Stomach (tissue), 9 donors: ENCODE measurements around the gene PPP2R3B. TPM values are rescaled to one million over a fixed set of nuclear protein-coding genes. Genes with fewer than 3 reads are reported as not detected.

Experiments
- DNase-seq, 2 donors: peaks; one replicate each; pipeline versions ENCODE4 v3.0.0 to v3.0.0-alpha.2; 2013 to 2019
- H3K27ac ChIP-seq, 5 donors: fragments of 200-600 bp in 4 of 5; sonication (generic) in 4 of 5; one replicate each; pipeline ENCODE4 v1.5.1; 2013 to 2019; ENCODE audit warnings: mild to moderate bottlenecking in 1 of 5, moderate library complexity in 1 of 5
- H3K27me3 ChIP-seq, 3 donors: fragments of 200-600 bp; sonication (generic); one replicate each; pipeline ENCODE4 v1.5.1; 2017 to 2019; ENCODE audit warnings: mixed run types in 1 of 3
- H3K36me3 ChIP-seq, 4 donors: fragments of 200-600 bp; sonication (generic); 1 replicate in 3 of 4; 2 replicates in 1 of 4; pipeline ENCODE4 v1.5.1; 2016 to 2019
- H3K4me1 ChIP-seq, 4 donors: fragments of 200-600 bp; sonication (generic); one replicate each; pipeline ENCODE4 v1.5.1; 2016 to 2019
- H3K4me3 ChIP-seq, 4 donors: fragments of 200-600 bp; sonication (generic) in 3 of 4; one replicate each; pipeline ENCODE4 v1.5.1; 2016 to 2019; ENCODE audit warnings: mild to moderate bottlenecking in 1 of 4
- H3K9me3 ChIP-seq, 4 donors: fragments of 200-600 bp; sonication (generic); one replicate each; pipeline ENCODE4 v1.5.1; 2016 to 2019
- CTCF ChIP-seq, 7 experiments: fragments of 450-650 bp in 4 of 7; fragments of 200-600 bp in 3 of 7; sonication (generic) in 3 of 7; IDR thresholded peaks; one replicate each; pipeline ENCODE4 v1.5.1; 2016 to 2019; ENCODE audit warnings: antibody characterized with exemption in 7 of 7, control low read depth in 2 of 7, mild to moderate bottlenecking in 1 of 7
- EP300 ChIP-seq: sonication (generic); formaldehyde crosslinking; IDR thresholded peaks from one replicate; pipeline ENCODE4 v1.6.1; 2017; ENCODE audit warnings: antibody characterized with exemption
- POLR2A ChIP-seq, 4 donors: fragments of 450-650 bp; IDR thresholded peaks; one replicate each; pipeline ENCODE4 v1.6.1; 2016; ENCODE audit warnings: antibody characterized with exemption in 4 of 4, control low read depth in 2 of 4, mild to moderate bottlenecking in 1 of 4, moderate library complexity in 1 of 4
- POLR2AphosphoS5 ChIP-seq, 3 donors: sonication (generic); formaldehyde crosslinking; IDR thresholded peaks; one replicate each; pipeline ENCODE4 v1.6.1; 2016; ENCODE audit warnings: antibody characterized with exemption in 3 of 3
- WGBS, 5 donors: extraction: QIAGEN DNeasy Blood & Tissue Kit in 3 of 5; methylation state at CpG; one replicate each; pipeline versions ENCODE4 v1.1.5 to v1.1.7; 2013 to 2018; 5-methylcytosine and 5-hydroxymethylcytosine counted together
- intact Hi-C: fragments of 100-400 bp; cut with DNase I; formaldehyde crosslinking; loops from one replicate; pipeline ENCODE4 v1.15.1; 2023; ENCODE audit warnings: low total_unique reads
- polyA plus RNA-seq, 3 donors: library from polyadenylated mRNA; stranded (reverse); fragments of 200-250 nt; gene quantifications; one replicate each; pipeline ENCODE4 v1.2.3, GENCODE V29; 2013
- total RNA-seq, 5 donors: library from RNA; depleted of rRNA; stranded (reverse); fragments of >200 nt; gene quantifications; one replicate each; pipeline versions ENCODE4 v1.1.0 to v1.2.3, GENCODE V29; 2014 to 2016
- donor health status: healthy with polysubstance abuse.
- donor health status: Bipolar disorder and iron deficiency.
- donor health status: healthy.

Gene PPP2R3B
- total and polyA plus RNA-seq, 8 donors, result 5.3 to 31.7 (median 15.0) TPM

DNA sequence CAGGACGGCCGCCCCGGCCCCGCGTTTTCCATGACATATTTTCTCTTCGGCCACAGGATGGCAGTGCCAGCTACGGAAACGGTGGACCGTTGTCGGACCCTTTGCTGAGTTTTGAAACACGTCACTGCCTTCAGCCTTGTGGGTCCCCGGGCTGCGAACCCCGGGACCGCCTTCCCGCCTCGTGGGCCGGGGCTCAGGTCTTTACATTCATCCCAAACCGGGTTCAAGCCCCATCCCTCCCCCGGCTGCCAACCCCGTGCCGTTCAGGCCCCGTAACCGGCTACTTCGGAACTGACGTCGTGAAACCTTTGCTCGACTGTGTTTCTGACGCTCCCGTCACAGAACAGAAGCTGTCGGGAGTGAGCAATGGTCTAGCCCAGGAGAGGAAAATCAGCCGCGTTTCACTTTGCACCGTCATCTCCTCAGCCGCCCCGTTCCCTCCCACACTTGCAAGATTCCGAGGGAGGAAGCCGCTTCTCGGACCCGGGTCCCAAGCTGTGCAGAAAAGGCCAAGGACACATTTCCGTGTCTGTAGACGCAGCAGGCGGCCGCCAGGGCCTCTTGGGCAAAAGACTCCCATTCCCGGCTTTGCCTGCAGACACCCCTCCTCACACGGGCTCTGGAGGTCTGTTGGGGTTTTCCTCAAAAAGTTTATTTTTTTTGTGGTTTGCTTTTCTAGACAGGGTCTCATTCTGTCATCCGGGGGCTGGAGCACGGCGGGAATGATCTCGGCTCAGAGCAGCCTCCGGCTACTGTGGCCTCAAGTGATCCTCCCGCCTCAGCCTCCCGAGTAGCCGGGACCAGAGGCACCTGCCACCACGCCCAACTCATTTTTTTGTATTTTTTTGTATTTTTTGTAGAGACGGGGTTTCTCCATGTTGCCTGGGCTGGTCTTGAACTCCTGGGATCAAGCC is 41.4 kb upstream of the PPP2R3B start:
- Histone ChIP-seq H3K4me1 (peaks cover 0 to 6% (median 0%) of the 10 kb centered on the region in 4 donors), H3K36me3 (no peaks in the 10 kb centered on the region), H3K27me3 (peaks cover 0 to 49% (median 11%) of the 10 kb centered on the region in 3 donors), H3K9me3 (peaks cover 0 to 20% (median 6%) of the 10 kb centered on the region in 4 donors), H3K27ac (no peak overlapping the region), H3K4me3 (peak overlapping the region in 1 of 4 donors; percentile 16)
- intact Hi-C loops, result no loop called here
- no peak for TF ChIP-seq POLR2AphosphoS5 (IDR thresholded peaks at IDR 0.05)
- no peak for TF ChIP-seq POLR2A (IDR thresholded peaks at IDR 0.05)
- TF ChIP-seq CTCF (IDR thresholded peaks at IDR 0.05), result no peak
- no peak for TF ChIP-seq EP300
- peak in 1 of 2 donors; percentile 26 for DNase-seq
- 17 to 24% (median 20%) methylated on average over 49 to 56 of the region's 56 CpGs for WGBS, 5 donors

- WGBS, 5 donors, result 79 to 82% (median 80%) methylated on average over 14 of the region's 14 CpGs
- intact Hi-C loops, result no loop called here
- Histone ChIP-seq H3K4me3 (no peak overlapping the region), H3K9me3 (peaks cover 0 to 20% (median 6%) of the 10 kb centered on the region in 4 donors), H3K27ac (no peak overlapping the region), H3K27me3 (peaks cover 0 to 49% (median 11%) of the 10 kb centered on the region in 3 donors), H3K36me3 (no peaks in the 10 kb centered on the region), H3K4me1 (peaks cover 0 to 6% (median 0%) of the 10 kb centered on the region in 4 donors)
- TF ChIP-seq EP300 (no peak), CTCF (IDR thresholded peaks at IDR 0.05) (no peak), POLR2AphosphoS5 (IDR thresholded peaks at IDR 0.05) (no peak), POLR2A (IDR thresholded peaks at IDR 0.05) (no peak)
- no peak for DNase-seq
Observed at GRCh38 chrX:426881-427280, 40.2 kb upstream of the PPP2R3B start.

DNA sequence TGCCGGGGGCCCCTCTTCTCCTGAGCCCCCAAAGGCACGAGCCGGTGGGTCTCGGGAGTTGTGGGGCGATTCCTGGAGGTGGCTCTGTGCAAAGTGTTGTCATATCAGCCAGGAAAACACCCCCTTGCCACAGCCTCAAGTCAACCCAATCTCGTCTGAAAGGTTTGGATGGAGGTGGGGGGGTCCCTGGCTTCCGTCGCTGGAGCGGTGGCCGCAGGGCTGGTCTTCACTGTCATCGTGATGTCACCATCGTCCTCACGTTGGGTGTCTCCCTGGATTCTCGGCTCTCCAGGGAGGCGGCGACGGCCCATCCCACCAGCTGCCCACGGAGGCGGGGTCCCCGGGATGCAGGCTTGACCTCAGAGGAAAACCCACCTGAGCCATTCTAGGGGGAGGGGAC is 38.3 kb upstream of the PPP2R3B start:
- Histone ChIP-seq H3K4me1 (peaks cover 0 to 6% (median 0%) of the 10 kb centered on the region in 4 donors), H3K27me3 (peaks cover 0 to 46% (median 11%) of the 10 kb centered on the region in 3 donors), H3K4me3 (no peak overlapping the region), H3K27ac (no peak overlapping the region), H3K9me3 (peaks cover 0 to 15% (median 6%) of the 10 kb centered on the region in 4 donors), H3K36me3 (no peaks in the 10 kb centered on the region)
- no peak for DNase-seq
- intact Hi-C loops, result no loop called here
- 70 to 85% (median 80%) methylated on average over 10 to 20 of the region's 20 CpGs for WGBS, 5 donors
- no peak for TF ChIP-seq CTCF (IDR thresholded peaks at IDR 0.05)
- TF ChIP-seq POLR2A (IDR thresholded peaks at IDR 0.05), result no peak
- no peak for TF ChIP-seq POLR2AphosphoS5 (IDR thresholded peaks at IDR 0.05)
- no peak for TF ChIP-seq EP300

GRCh38 chrX:421646-422391 is 35.1 kb upstream of the PPP2R3B start:
- Histone ChIP-seq H3K27me3 (peaks cover 0 to 19% (median 0%) of the 10 kb centered on the region in 3 donors), H3K36me3 (no peaks in the 10 kb centered on the region), H3K4me3 (no peak overlapping the region), H3K4me1 (no peaks in the 10 kb centered on the region), H3K9me3 (peaks cover 0 to 14% (median 3%) of the 10 kb centered on the region in 4 donors), H3K27ac (no peak overlapping the region)
- intact Hi-C loops, result no loop called here
- TF ChIP-seq POLR2A (IDR thresholded peaks at IDR 0.05), result no peak
- 37 to 53% (median 46%) methylated on average over 40 of the region's 40 CpGs for WGBS, 5 donors
- no peak for DNase-seq
